ENCODE data around the gene SELENOW. TPM values are rescaled to one million over a fixed set of nuclear protein-coding genes. Genes with fewer than 3 reads are reported as not detected.

The SELENOW gene
- total and polyA plus RNA-seq, 2 donors (not counting 3 experiments of a cell fraction or from before 2014, with no cell fraction given): 316 to 613 TPM

DNA sequence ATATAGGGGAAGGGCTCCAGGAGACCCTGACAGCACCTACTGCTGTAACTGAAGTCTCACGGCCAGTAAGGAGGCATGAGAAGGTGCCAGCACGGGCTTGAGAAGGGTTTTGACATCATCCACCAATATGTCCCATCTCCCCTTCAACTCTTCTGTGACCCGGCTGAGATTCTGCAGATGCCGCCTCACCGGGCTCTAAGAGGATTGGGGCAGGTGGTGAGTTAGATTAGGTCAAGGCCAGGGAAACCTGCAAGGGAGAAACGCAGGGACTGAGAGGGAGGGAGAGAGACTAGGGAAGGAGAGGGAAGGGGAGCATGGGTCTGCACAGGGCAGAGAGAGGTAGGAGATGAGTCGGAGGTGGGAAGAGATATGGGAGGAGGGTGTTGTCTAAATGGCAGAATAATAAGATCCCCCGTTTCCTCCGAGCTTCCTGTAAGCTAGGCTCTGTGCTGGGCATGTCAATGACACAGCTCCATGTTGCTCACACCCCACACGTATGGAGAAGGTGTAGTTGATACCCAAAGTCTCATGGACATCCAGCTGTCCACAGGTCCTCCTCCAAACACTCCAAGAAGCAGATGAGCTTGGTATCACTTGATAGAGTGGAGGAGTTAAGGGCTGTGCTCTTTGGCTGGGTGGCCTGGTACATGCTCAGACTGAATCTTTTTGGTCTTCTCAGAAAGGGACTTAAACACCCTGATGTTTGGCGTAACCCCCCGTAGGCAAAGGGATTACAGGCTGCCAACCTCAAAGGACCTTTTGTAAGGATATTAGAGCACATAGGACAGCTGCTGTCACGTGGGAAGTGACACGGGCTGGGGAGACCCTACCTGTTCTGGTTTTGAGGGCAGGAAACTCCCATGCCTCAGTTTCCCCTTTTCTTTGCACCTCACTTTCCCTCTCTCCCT, 19.7 kb downstream of the SELENOW start:
- H3K27me3 ChIP-seq (ENCODE audit: control insufficient read depth in 2 of 2, insufficient read depth in 2 of 2, low read length in 2 of 2): no peaks in the 10 kb centered on the region
- H3K4me1 ChIP-seq (ENCODE audit: control insufficient read depth, extremely low read depth, insufficient read depth, low read length): no peaks in the 10 kb centered on the region
- H3K4me2 ChIP-seq (ENCODE audit: insufficient read depth, low read length): no peak overlapping the region
- H4K20me1 ChIP-seq (replicated peaks; ENCODE audit: control insufficient read depth, extremely low read depth, insufficient read depth, low read length): no peaks in the 10 kb centered on the region
- POLR2A ChIA-PET: no interaction called here
- DNase-seq (ENCODE audit: low read depth, low spot score) (no peak), FAIRE-seq (no peak)
- CTCF ChIA-PET: interaction anchor here (2.8 kb wide), 1 partner anchor 9 kb away, joined by 11 read pairs; no protein-coding TSS in a partner anchor
- H3K36me3 ChIP-seq (ENCODE audit: control insufficient read depth in 2 of 2, extremely low read depth in 1 of 2, insufficient read depth in 2 of 2, low read length in 2 of 2): no peaks in the 10 kb centered on the region
- no peaks in the 10 kb centered on the region for H3K9me1 ChIP-seq (replicated peaks; ENCODE audit: control insufficient read depth, extremely low read depth, insufficient read depth, low read length)
- no peak overlapping the region for H3K4me3 ChIP-seq (replicated peaks in 1 of 3; ENCODE audit: insufficient read depth in 1 of 3, low read depth in 1 of 3, low read length in 3 of 3)
- H3K9me3 ChIP-seq (replicated peaks; ENCODE audit: control insufficient read depth, insufficient read depth, low read length): no peaks in the 10 kb centered on the region
- dilution Hi-C loops (cut with MboI; ENCODE audit: extremely low pct_ligation_motif_present, low sequenced_read_pairs) (no loop called here), intact Hi-C loops (cut with micrococcal nuclease) (no loop called here)
- no peak overlapping the region for H3K9ac ChIP-seq (replicated peaks; ENCODE audit: extremely low read depth, insufficient read depth, low read length)
- BruUV-seq (replicated peaks): no TSS peak
- TF ChIP-seq, protein P1, sequence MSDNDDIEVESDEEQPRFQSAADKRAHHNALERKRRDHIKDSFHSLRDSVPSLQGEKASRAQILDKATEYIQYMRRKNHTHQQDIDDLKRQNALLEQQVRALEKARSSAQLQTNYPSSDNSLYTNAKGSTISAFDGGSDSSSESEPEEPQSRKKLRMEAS (IDR thresholded peaks at IDR 0.05; ENCODE audit: insufficient read depth, insufficient read length): no peak
- no peak for TF ChIP-seq GATA2 (IDR thresholded peaks at IDR 0.05; ENCODE audit: insufficient read depth, insufficient read length, low read depth, low read length)
- TF ChIP-seq, protein P2, sequence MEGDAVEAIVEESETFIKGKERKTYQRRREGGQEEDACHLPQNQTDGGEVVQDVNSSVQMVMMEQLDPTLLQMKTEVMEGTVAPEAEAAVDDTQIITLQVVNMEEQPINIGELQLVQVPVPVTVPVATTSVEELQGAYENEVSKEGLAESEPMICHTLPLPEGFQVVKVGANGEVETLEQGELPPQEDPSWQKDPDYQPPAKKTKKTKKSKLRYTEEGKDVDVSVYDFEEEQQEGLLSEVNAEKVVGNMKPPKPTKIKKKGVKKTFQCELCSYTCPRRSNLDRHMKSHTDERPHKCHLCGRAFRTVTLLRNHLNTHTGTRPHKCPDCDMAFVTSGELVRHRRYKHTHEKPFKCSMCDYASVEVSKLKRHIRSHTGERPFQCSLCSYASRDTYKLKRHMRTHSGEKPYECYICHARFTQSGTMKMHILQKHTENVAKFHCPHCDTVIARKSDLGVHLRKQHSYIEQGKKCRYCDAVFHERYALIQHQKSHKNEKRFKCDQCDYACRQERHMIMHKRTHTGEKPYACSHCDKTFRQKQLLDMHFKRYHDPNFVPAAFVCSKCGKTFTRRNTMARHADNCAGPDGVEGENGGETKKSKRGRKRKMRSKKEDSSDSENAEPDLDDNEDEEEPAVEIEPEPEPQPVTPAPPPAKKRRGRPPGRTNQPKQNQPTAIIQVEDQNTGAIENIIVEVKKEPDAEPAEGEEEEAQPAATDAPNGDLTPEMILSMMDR (IDR thresholded peaks at IDR 0.05; ENCODE audit: extremely low read depth in 1 of 2, insufficient read depth in 1 of 2, low read depth in 1 of 2, low read length in 2 of 2): no peak
- TF ChIP-seq JUN (IDR thresholded peaks at IDR 0.05; ENCODE audit: borderline replicate concordance, insufficient read depth, insufficient read length, low read depth): no peak
- TF ChIP-seq FOS (IDR thresholded peaks at IDR 0.05; ENCODE audit: borderline replicate concordance, insufficient read depth, low read length): no peak
- no peak for TF ChIP-seq POLR2AphosphoS5 (IDR thresholded peaks at IDR 0.05; ENCODE audit: insufficient read depth, low read depth, low read length)
- no peak for TF ChIP-seq POLR2A (IDR thresholded peaks at IDR 0.05; ENCODE audit: low read depth, low read length)
- no peak for TF ChIP-seq MYC (IDR thresholded peaks at IDR 0.05; ENCODE audit: low read depth, low read length)
- no peak for TF ChIP-seq EZH2 (IDR thresholded peaks at IDR 0.05; ENCODE audit: borderline replicate concordance, low read depth, low read length, severe bottlenecking)
- no peak overlapping the region for H2AFZ ChIP-seq (ENCODE audit: low read depth, low read length)
- no peaks in the 10 kb centered on the region for H3K79me2 ChIP-seq (ENCODE audit: control insufficient read depth, insufficient read depth, low read length)
- no peak overlapping the region for H3K27ac ChIP-seq (ENCODE audit: insufficient read depth, low read depth, low read length)

Data from endothelial cell of umbilical vein (primary cell).